ENCODE measurements around the gene NTRK3.

- TF ChIP-seq CTCF (IDR thresholded peaks at IDR 0.05; ENCODE audit: extremely low read depth in 1 of 2, insufficient read depth in 1 of 2, low read depth in 1 of 2, low read length in 2 of 2): no peak
- TF ChIP-seq POLR2A (IDR thresholded peaks at IDR 0.05; ENCODE audit: low read depth, low read length): no peak
- no peak for TF ChIP-seq POLR2AphosphoS5 (IDR thresholded peaks at IDR 0.05; ENCODE audit: insufficient read depth, low read depth, low read length)
- no peak for TF ChIP-seq EZH2 (IDR thresholded peaks at IDR 0.05; ENCODE audit: borderline replicate concordance, low read depth, low read length, severe bottlenecking)
- TF ChIP-seq MAX (IDR thresholded peaks at IDR 0.05; ENCODE audit: insufficient read depth, insufficient read length): no peak
- no peak for TF ChIP-seq JUN (IDR thresholded peaks at IDR 0.05; ENCODE audit: borderline replicate concordance, insufficient read depth, insufficient read length, low read depth)
- no peak for TF ChIP-seq GATA2 (IDR thresholded peaks at IDR 0.05; ENCODE audit: insufficient read depth, insufficient read length, low read depth, low read length)
- no peak for TF ChIP-seq MYC (IDR thresholded peaks at IDR 0.05; ENCODE audit: low read depth, low read length)
These were observed 332.1 kb downstream of the NTRK3 start for GRCh38 chr15:87924433-87924832.

Measured in endothelial cell of umbilical vein (primary cell).